Measurements from ENCODE around the gene CHRNA10. TPM values are rescaled to one million over a fixed set of nuclear protein-coding genes. Genes with fewer than 3 reads are reported as not detected.

CHRNA10 gene
- total and polyA plus RNA-seq, 2 of the 13 experiments (the other 11 are each of a cell fraction or from before 2014, with no cell fraction given) = 0.53 to 0.71 TPM

DNA sequence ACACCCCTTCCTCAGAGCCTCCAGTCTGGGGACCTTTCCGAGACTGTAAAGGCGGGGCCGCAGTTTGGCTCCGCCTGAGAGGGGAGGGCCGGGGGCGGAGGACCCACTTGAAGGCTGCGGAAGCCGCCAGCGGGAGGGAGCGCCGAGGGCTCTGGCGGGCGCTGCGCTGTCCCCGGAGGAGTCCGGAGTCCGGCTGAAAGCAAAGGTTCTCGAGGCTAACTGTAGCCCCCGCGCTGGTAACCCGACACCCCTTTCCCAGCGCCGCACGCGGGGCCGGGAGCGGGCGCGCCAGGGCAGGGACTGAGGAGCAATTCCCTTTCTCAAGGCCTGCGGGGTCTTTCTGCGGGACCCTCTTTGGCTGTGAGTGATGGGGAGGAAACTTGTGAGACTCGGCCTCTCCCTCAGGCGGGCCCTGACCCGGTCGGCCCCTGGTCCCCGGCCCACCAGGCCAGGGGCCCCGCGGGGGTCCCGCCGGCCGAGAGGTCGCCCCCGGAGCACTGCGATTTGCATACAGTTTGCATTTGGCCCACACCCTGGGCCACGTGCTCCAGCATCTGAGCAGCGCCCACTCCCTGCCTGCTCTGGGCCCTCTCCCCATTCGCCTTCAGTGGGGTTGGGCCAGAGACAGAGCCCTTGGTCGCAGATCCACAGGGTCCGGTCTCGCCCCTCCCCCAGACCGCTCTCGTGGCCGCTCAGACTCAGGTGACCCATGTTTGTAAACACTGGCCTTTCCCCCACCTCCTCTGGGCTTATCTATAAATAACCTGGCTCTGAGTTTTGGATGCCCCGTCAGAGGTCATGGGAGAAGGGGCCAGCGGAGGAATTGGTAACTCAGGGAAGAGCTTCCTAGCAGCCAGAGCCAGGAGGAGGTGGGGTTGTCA lies 28.9 kb downstream of the CHRNA10 start (continued):
- no peak for TF ChIP-seq CEBPB (IDR thresholded peaks at IDR 0.05; ENCODE audit: borderline replicate concordance, low read depth, low read length)
- TF ChIP-seq, protein P1, sequence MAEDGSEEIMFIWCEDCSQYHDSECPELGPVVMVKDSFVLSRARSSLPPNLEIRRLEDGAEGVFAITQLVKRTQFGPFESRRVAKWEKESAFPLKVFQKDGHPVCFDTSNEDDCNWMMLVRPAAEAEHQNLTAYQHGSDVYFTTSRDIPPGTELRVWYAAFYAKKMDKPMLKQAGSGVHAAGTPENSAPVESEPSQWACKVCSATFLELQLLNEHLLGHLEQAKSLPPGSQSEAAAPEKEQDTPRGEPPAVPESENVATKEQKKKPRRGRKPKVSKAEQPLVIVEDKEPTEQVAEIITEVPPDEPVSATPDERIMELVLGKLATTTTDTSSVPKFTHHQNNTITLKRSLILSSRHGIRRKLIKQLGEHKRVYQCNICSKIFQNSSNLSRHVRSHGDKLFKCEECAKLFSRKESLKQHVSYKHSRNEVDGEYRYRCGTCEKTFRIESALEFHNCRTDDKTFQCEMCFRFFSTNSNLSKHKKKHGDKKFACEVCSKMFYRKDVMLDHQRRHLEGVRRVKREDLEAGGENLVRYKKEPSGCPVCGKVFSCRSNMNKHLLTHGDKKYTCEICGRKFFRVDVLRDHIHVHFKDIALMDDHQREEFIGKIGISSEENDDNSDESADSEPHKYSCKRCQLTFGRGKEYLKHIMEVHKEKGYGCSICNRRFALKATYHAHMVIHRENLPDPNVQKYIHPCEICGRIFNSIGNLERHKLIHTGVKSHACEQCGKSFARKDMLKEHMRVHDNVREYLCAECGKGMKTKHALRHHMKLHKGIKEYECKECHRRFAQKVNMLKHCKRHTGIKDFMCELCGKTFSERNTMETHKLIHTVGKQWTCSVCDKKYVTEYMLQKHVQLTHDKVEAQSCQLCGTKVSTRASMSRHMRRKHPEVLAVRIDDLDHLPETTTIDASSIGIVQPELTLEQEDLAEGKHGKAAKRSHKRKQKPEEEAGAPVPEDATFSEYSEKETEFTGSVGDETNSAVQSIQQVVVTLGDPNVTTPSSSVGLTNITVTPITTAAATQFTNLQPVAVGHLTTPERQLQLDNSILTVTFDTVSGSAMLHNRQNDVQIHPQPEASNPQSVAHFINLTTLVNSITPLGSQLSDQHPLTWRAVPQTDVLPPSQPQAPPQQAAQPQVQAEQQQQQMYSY (CRISPR knock-in tag; IDR thresholded peaks at IDR 0.05) = no peak
- peak; percentile 56 for TF ChIP-seq SAP130 (CRISPR knock-in tag; IDR thresholded peaks at IDR 0.05; ENCODE audit: low read depth)
- TF ChIP-seq, protein P2, sequence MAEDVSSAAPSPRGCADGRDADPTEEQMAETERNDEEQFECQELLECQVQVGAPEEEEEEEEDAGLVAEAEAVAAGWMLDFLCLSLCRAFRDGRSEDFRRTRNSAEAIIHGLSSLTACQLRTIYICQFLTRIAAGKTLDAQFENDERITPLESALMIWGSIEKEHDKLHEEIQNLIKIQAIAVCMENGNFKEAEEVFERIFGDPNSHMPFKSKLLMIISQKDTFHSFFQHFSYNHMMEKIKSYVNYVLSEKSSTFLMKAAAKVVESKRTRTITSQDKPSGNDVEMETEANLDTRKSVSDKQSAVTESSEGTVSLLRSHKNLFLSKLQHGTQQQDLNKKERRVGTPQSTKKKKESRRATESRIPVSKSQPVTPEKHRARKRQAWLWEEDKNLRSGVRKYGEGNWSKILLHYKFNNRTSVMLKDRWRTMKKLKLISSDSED (CRISPR knock-in tag; IDR thresholded peaks at IDR 0.05) = no peak
- no peak for TF ChIP-seq ZNF562 (CRISPR knock-in tag; IDR thresholded peaks at IDR 0.05; ENCODE audit: borderline replicate concordance)
- TF ChIP-seq HOXA5 (CRISPR knock-in tag; IDR thresholded peaks at IDR 0.05) = no peak
- no peak for TF ChIP-seq ZNF451 (CRISPR knock-in tag; IDR thresholded peaks at IDR 0.05)
- TF ChIP-seq ZNF513 (CRISPR knock-in tag; conservative IDR thresholded peaks at IDR 0.05) = no peak
- TF ChIP-seq MEIS1 (CRISPR knock-in tag; IDR thresholded peaks at IDR 0.05; ENCODE audit: borderline replicate concordance) = no peak
- TF ChIP-seq GRHL1 (CRISPR knock-in tag; conservative IDR thresholded peaks at IDR 0.05) = no peak
- TF ChIP-seq, protein P3, sequence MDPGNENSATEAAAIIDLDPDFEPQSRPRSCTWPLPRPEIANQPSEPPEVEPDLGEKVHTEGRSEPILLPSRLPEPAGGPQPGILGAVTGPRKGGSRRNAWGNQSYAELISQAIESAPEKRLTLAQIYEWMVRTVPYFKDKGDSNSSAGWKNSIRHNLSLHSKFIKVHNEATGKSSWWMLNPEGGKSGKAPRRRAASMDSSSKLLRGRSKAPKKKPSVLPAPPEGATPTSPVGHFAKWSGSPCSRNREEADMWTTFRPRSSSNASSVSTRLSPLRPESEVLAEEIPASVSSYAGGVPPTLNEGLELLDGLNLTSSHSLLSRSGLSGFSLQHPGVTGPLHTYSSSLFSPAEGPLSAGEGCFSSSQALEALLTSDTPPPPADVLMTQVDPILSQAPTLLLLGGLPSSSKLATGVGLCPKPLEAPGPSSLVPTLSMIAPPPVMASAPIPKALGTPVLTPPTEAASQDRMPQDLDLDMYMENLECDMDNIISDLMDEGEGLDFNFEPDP (CRISPR knock-in tag; conservative IDR thresholded peaks at IDR 0.05) = no peak
- no peak for TF ChIP-seq ZNF12 (CRISPR knock-in tag; IDR thresholded peaks at IDR 0.05)
- TF ChIP-seq SNAPC2 (CRISPR knock-in tag; IDR thresholded peaks at IDR 0.05) = peak; percentile 96
- peak; percentile 40 for TF ChIP-seq AGO2 (optimal IDR thresholded peaks at IDR 0.05; ENCODE audit: low read depth, low read length)
- no peak for TF ChIP-seq HIC2 (CRISPR knock-in tag; IDR thresholded peaks at IDR 0.05; ENCODE audit: low read depth)
